ENCODE measurements around the gene MOB3A.

DNA sequence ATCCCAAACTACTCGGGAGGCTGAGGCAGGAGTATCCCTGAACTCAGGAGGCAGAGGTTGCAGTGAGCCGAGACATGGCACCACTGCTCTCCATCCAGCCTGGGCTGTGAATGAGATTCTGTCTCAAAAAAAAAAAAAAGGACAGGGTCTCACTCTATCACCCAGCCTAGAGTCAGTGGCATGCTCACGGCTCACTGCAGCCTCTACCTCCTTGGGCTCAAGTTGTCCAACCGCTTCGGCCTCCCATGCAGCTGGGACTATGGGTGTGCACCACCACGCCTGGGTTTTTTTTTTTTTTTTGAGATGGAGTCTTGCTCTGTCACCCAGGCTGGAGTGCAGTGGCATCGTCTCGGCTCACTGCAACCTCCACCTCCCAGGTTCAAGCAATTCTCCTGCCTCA, 59.7 kb downstream of the MOB3A start:
- TF ChIP-seq POLR2A (IDR thresholded peaks at IDR 0.05; ENCODE audit: low read depth, low read length): no peak
- TF ChIP-seq POLR2AphosphoS5 (IDR thresholded peaks at IDR 0.05; ENCODE audit: low read depth, low read length): no peak
- TF ChIP-seq TAF1 (IDR thresholded peaks at IDR 0.05; ENCODE audit: borderline replicate concordance, low read depth, low read length): no peak

All from GM12892 (cell line).